H1 (cell line): ENCODE data around the gene FMNL2. TPM values are rescaled to one million over a fixed set of nuclear protein-coding genes. Genes with fewer than 3 reads are reported as not detected.

Experiments used
- CTCF ChIA-PET: fragments of 300-600 bp; sonication (Branson Sonifier 250); formaldehyde crosslinking; loops from one replicate; lab custom pipeline; 2021; ENCODE audit not compliant: partially characterized antibody; lab: Charles Lee
- POLR2A ChIA-PET: fragments of 300-600 bp; sonication (Branson Sonifier 250); formaldehyde crosslinking; loops from one replicate; lab custom pipeline; 2021; ENCODE audit warnings: inconsistent platforms; ENCODE audit not compliant: partially characterized antibody; lab: Charles Lee
- DNase-seq, 2 experiments: peaks; one replicate each; pipeline versions ENCODE4 v3.0.0 to v3.0.0-alpha.2; 2010 to 2022; ENCODE audit warnings: low spot score in 2 of 2, low read depth in 1 of 2, mixed read lengths in 1 of 2
- FAIRE-seq: peaks from 2 replicates; lab custom pipeline; 2011; peaks lifted over from hg19 to GRCh38; lab: Jason Lieb, UNC
- H2AFZ ChIP-seq: 2 replicates; pipeline ENCODE4 v1.8.1; 2012; ENCODE audit warnings: low read length, inconsistent platforms
- H2AK5ac ChIP-seq: 2 replicates; pipeline ENCODE4 v1.6.1; 2013; ENCODE audit warnings: low read depth, low read length
- H2BK120ac ChIP-seq: replicated peaks from 2 replicates; pipeline ENCODE3; 2013; ENCODE audit warnings: low read depth, low read length, inconsistent platforms
- H2BK12ac ChIP-seq: 2 replicates; pipeline ENCODE4 v1.6.1; 2013; ENCODE audit warnings: low read depth, low read length
- H2BK15ac ChIP-seq: 2 replicates; pipeline ENCODE4 v1.6.1; 2013; ENCODE audit warnings: low read length
- H2BK20ac ChIP-seq: 2 replicates; pipeline ENCODE4 v1.6.1; 2013; ENCODE audit warnings: low read length
- H2BK5ac ChIP-seq: 2 replicates; pipeline ENCODE4 v1.6.1; 2013; ENCODE audit warnings: low read depth, low read length
- H3K14ac ChIP-seq: 2 replicates; pipeline ENCODE4 v1.6.1; 2013; ENCODE audit warnings: inconsistent platforms; ENCODE audit not compliant: insufficient read length
- H3K18ac ChIP-seq: 2 replicates; pipeline ENCODE4 v1.6.1; 2013; ENCODE audit warnings: low read length; ENCODE audit errors: extremely low read depth
- H3K23ac ChIP-seq: 2 replicates; pipeline ENCODE4 v1.6.1; 2013; ENCODE audit warnings: inconsistent platforms; ENCODE audit not compliant: insufficient read length
- H3K23me2 ChIP-seq: 2 replicates; pipeline ENCODE4 v1.6.1; 2013; ENCODE audit warnings: low read depth, low read length
- H3K27ac ChIP-seq: 2 replicates; pipeline ENCODE4 v1.6.1; 2011; ENCODE audit warnings: low read depth, low read length, inconsistent platforms
- H3K27me3 ChIP-seq, 4 experiments: replicated peaks in 1 of 4; 1 replicate in 1 of 4; 2 replicates in 3 of 4; pipeline versions ENCODE4 v1.6.1 to v1.8.1; 2011 to 2013; ENCODE audit warnings: low read length in 3 of 4, mild to moderate bottlenecking in 3 of 4, inconsistent platforms in 2 of 4, mixed read lengths in 2 of 4, moderate library complexity in 1 of 4; ENCODE audit not compliant: control insufficient read depth in 3 of 4, insufficient read depth in 3 of 4; ENCODE audit errors: extremely low read depth in 1 of 4
- H3K36me3 ChIP-seq, 4 experiments: 2 replicates each; pipeline versions ENCODE4 v1.6.1 to v1.8.1; 2011 to 2013; ENCODE audit warnings: mild to moderate bottlenecking in 4 of 4, low read length in 3 of 4, moderate library complexity in 2 of 4, control low read depth in 1 of 4, inconsistent platforms in 1 of 4; ENCODE audit not compliant: insufficient read depth in 4 of 4, control insufficient read depth in 2 of 4
- H3K4ac ChIP-seq: replicated peaks from 2 replicates; pipeline ENCODE3; 2013; ENCODE audit warnings: low read length, low read depth, mixed read lengths, inconsistent platforms; ENCODE audit not compliant: insufficient read length
- H3K4me1 ChIP-seq, 4 experiments: replicated peaks in 1 of 4; 1 replicate in 1 of 4; 2 replicates in 3 of 4; pipeline versions ENCODE4 v1.6.1 to v1.8.1; 2011 to 2013; ENCODE audit warnings: low read length in 3 of 4, inconsistent platforms in 2 of 4, mixed read lengths in 1 of 4; ENCODE audit not compliant: insufficient read depth in 4 of 4, control insufficient read depth in 3 of 4
- H3K4me2 ChIP-seq, 2 experiments: 2 replicates each; pipeline versions ENCODE4 v1.6.1 to v1.8.1; 2011 to 2013; ENCODE audit warnings: low read depth in 2 of 2, low read length in 2 of 2, control low read depth in 1 of 2, inconsistent platforms in 1 of 2, mild to moderate bottlenecking in 1 of 2; ENCODE audit not compliant: insufficient read depth in 1 of 2
- H3K4me3 ChIP-seq, 4 experiments: fragments of 200-600, 300-600 bp in 1 of 4; sonication (generic), shearing (Covaris generic), sonication (Bioruptor Twin) in 1 of 4; 2 replicates each; pipeline versions ENCODE4 v1.5.1 to v1.8.1; 2011 to 2016; ENCODE audit warnings: low read length in 4 of 4, low read depth in 3 of 4, control low read depth in 2 of 4, inconsistent platforms in 2 of 4, mild to moderate bottlenecking in 2 of 4, mixed read lengths in 1 of 4, moderate library complexity in 1 of 4; ENCODE audit not compliant: insufficient read depth in 2 of 4; ENCODE audit errors: extremely low read depth in 1 of 4
- H3K56ac ChIP-seq: replicated peaks from 2 replicates; pipeline ENCODE3; 2013; ENCODE audit warnings: low read depth, mild to moderate bottlenecking, mixed read lengths, low read length, inconsistent platforms; ENCODE audit not compliant: insufficient read length
- H3K79me1 ChIP-seq: 2 replicates; pipeline ENCODE4 v1.6.1; 2013; ENCODE audit warnings: low read depth, low read length, control low read depth
- H3K79me2 ChIP-seq, 2 experiments: 2 replicates each; pipeline versions ENCODE4 v1.6.1 to v1.8.1; 2012 to 2013; ENCODE audit warnings: low read length in 2 of 2, mild to moderate bottlenecking in 2 of 2, inconsistent platforms in 1 of 2; ENCODE audit not compliant: insufficient read depth in 2 of 2, control insufficient read depth in 1 of 2
- H3K9ac ChIP-seq, 4 experiments: replicated peaks in 1 of 4; 1 replicate in 1 of 4; 2 replicates in 3 of 4; pipeline versions ENCODE4 v1.6.1 to v1.8.1; 2011 to 2013; ENCODE audit warnings: low read depth in 3 of 4, low read length in 3 of 4, control low read depth in 2 of 4, mild to moderate bottlenecking in 2 of 4, moderate library complexity in 2 of 4, inconsistent platforms in 1 of 4; ENCODE audit errors: extremely low read depth in 1 of 4
- H3K9me3 ChIP-seq, 2 experiments: 2 replicates each; pipeline versions ENCODE4 v1.6.1 to v1.8.1; 2012 to 2013; ENCODE audit warnings: mild to moderate bottlenecking in 2 of 2, moderate library complexity in 2 of 2, control low read depth in 1 of 2, inconsistent platforms in 1 of 2, low read depth in 1 of 2, low read length in 1 of 2, mixed read lengths in 1 of 2; ENCODE audit not compliant: insufficient read depth in 2 of 2
- H4K20me1 ChIP-seq, 2 experiments: replicated peaks in 1 of 2; 2 replicates each; pipeline versions ENCODE3 to v1.8.1; 2011 to 2013; ENCODE audit warnings: inconsistent platforms in 2 of 2, low read length in 2 of 2, mild to moderate bottlenecking in 1 of 2; ENCODE audit not compliant: insufficient read depth in 2 of 2, control insufficient read depth in 1 of 2
- H4K5ac ChIP-seq: 2 replicates; pipeline ENCODE4 v1.6.1; 2013; ENCODE audit warnings: low read length, low read depth, mixed read lengths, inconsistent platforms; ENCODE audit not compliant: insufficient read length
- H4K8ac ChIP-seq: 2 replicates; pipeline ENCODE4 v1.8.0; 2013; ENCODE audit warnings: mild to moderate bottlenecking, moderate library complexity, low read length, inconsistent platforms; ENCODE audit not compliant: insufficient read depth; ENCODE audit errors: extremely low read depth
- H4K91ac ChIP-seq: replicated peaks from 2 replicates; pipeline ENCODE3; 2013; ENCODE audit warnings: low read length, mixed read lengths, inconsistent platforms; ENCODE audit not compliant: insufficient read length
- BRCA1 ChIP-seq: IDR thresholded peaks from 2 replicates; pipeline ENCODE4 v1.6.1; 2012; ENCODE audit warnings: low read depth, low read length, improper control_type of control experiment
- CTBP2 ChIP-seq: IDR thresholded peaks from 2 replicates; pipeline ENCODE4 v1.7.0; 2011; ENCODE audit warnings: borderline replicate concordance, mild to moderate bottlenecking, moderate library complexity, mixed read lengths, low read length; ENCODE audit not compliant: insufficient read depth, insufficient read length
- FOSL1 ChIP-seq: IDR thresholded peaks from 2 replicates; pipeline ENCODE4 v1.6.1; 2011; ENCODE audit warnings: mild to moderate bottlenecking, low read depth, low read length, moderate library complexity; ENCODE audit not compliant: insufficient read depth
- HDAC6 ChIP-seq: IDR thresholded peaks from one replicate; pipeline ENCODE4 v1.7.1; 2012; ENCODE audit warnings: low read depth, mild to moderate bottlenecking, inconsistent platforms, low read length, moderate library complexity
- WGBS, 2 experiments: shearing (Covaris generic) in 1 of 2; methylation state at CpG; one replicate each; pipeline versions ENCODE4 v1.1.6 to v1.1.7; 2013 to 2015; ENCODE audit warnings: low lambda C conversion rate in 2 of 2, mixed read lengths in 2 of 2, inconsistent platforms in 1 of 2, low coverage in 1 of 2, missing lambda C conversion rate in 1 of 2; ENCODE audit not compliant: insufficient replicate concordance in 2 of 2, insufficient coverage in 1 of 2, insufficient read length in 1 of 2; ENCODE audit errors: extremely low coverage in 1 of 2, missing lambda C conversion rate in 1 of 2; 5-methylcytosine and 5-hydroxymethylcytosine counted together
- polyA plus RNA-seq, 7 experiments: library from polyadenylated mRNA; depleted of rRNA in 3 of 7; stranded (reverse) in 5 of 7; unstranded in 2 of 7; fragments of >200 nt in 5 of 7; fragments of 200-250 nt in 2 of 7; gene quantifications; 1 replicate in 5 of 7; 2 replicates in 1 of 7; 4 replicates in 1 of 7; pipeline versions ENCODE4 v1.2.1 to v1.2.3, GENCODE V29; 2011 to 2013; ENCODE audit warnings: missing spikeins in 2 of 7, mixed read lengths in 2 of 7
- total RNA-seq: library from RNA; stranded (reverse); fragmentation: NEBNext Ultra II Directional; extraction: Animal tissue kit (Norgen Biotek cat#: 25700); gene quantifications from 2 replicates; pipeline ENCODE4 v1.2.1, GENCODE V29; 2021

Gene FMNL2
- total and polyA plus RNA-seq, 2 of the 8 experiments (the other 6 are each of a cell fraction or from before 2014, with no cell fraction given): 15.5 to 45.1 TPM

DNA sequence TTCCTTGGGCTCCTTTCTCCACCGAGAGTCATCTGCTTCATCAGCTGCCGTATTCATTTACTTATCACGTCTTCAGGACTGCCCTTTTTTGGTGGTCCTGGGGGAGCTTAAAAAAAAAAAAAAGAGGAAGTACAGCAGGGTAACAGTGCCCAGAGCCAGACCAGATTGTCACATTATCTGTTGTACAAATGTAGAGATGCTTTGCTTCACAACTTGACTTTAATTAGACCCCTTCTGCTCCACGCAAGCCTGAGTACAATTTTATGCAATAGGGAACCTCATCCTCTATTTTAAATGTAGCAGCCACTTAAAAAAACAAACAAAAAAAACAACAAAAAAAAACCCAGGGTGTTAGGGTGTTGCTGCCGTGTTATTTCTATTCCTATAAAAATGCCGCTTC, 254.0 kb downstream of the FMNL2 start:
- Histone ChIP-seq H3K4me2 (no peak overlapping the region), H3K79me1 (no peaks in the 10 kb centered on the region), H2BK120ac (no peak overlapping the region), H3K9me3 (no peaks in the 10 kb centered on the region), H3K36me3 (peaks cover 0 to 3% (median 0%) of the 10 kb centered on the region in 4 experiments; a peak in 1 of 8 replicates), H3K4me3 (no peak overlapping the region), H3K4ac (no peak overlapping the region), H2AK5ac (no peak overlapping the region), H2BK20ac (no peak overlapping the region), H3K23me2 (no peaks in the 10 kb centered on the region), H3K9ac (no peak overlapping the region), H3K23ac (no peak overlapping the region), H4K20me1 (no peaks in the 10 kb centered on the region), H3K56ac (no peak overlapping the region), H4K91ac (no peak overlapping the region), H3K4me1 (no peaks in the 10 kb centered on the region), H4K8ac (no peak overlapping the region), H3K79me2 (no peaks in the 10 kb centered on the region), H2BK12ac (no peak overlapping the region), H3K27me3 (no peaks in the 10 kb centered on the region), H2BK5ac (no peak overlapping the region), H3K14ac (no peak overlapping the region), H3K18ac (no peak overlapping the region), H2AFZ (no peak overlapping the region)
- POLR2A ChIA-PET: no interaction called here
- no peak for DNase-seq
- CTCF ChIA-PET: interaction anchor here (0.7 kb wide), 1 partner anchor 12 kb away, joined by 3 read pairs; no protein-coding TSS in a partner anchor
- FAIRE-seq: no peak
- WGBS, 2 experiments: 92% methylated on average over 6 of the region's 6 CpGs; no CpG with 5 or more reads in 1 of the 2 experiments
- no peak for TF ChIP-seq BRCA1
- no peak for TF ChIP-seq CTBP2
- no peak for TF ChIP-seq HDAC6
- TF ChIP-seq FOSL1: no peak
- TF ChIP-seq, all 59 proteins: peak for 0
- Histone ChIP-seq H4K5ac (no peak overlapping the region), H3K27ac (no peak overlapping the region), H2BK15ac (no peak overlapping the region)
